Vein endothelial cell (primary cell): ENCODE results near the gene SPPL2A. TPM values are rescaled to one million over a fixed set of nuclear protein-coding genes. Genes with fewer than 3 reads are reported as not detected.

Experiments
- small RNA-seq: library from RNA; depleted of rRNA; stranded (forward); fragments of <200 nt; gene quantifications from one replicate; pipeline ENCODE3, GENCODE V24; 2012
- total RNA-seq: library from RNA; depleted of rRNA; stranded (reverse); fragments of >200 nt; gene quantifications from 2 replicates; pipeline ENCODE4 v1.2.3, GENCODE V29; 2012

Gene SPPL2A, protein sequence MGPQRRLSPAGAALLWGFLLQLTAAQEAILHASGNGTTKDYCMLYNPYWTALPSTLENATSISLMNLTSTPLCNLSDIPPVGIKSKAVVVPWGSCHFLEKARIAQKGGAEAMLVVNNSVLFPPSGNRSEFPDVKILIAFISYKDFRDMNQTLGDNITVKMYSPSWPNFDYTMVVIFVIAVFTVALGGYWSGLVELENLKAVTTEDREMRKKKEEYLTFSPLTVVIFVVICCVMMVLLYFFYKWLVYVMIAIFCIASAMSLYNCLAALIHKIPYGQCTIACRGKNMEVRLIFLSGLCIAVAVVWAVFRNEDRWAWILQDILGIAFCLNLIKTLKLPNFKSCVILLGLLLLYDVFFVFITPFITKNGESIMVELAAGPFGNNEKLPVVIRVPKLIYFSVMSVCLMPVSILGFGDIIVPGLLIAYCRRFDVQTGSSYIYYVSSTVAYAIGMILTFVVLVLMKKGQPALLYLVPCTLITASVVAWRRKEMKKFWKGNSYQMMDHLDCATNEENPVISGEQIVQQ
- 47.4 and 84.5 TPM in 2 replicates for total RNA-seq

DNA sequence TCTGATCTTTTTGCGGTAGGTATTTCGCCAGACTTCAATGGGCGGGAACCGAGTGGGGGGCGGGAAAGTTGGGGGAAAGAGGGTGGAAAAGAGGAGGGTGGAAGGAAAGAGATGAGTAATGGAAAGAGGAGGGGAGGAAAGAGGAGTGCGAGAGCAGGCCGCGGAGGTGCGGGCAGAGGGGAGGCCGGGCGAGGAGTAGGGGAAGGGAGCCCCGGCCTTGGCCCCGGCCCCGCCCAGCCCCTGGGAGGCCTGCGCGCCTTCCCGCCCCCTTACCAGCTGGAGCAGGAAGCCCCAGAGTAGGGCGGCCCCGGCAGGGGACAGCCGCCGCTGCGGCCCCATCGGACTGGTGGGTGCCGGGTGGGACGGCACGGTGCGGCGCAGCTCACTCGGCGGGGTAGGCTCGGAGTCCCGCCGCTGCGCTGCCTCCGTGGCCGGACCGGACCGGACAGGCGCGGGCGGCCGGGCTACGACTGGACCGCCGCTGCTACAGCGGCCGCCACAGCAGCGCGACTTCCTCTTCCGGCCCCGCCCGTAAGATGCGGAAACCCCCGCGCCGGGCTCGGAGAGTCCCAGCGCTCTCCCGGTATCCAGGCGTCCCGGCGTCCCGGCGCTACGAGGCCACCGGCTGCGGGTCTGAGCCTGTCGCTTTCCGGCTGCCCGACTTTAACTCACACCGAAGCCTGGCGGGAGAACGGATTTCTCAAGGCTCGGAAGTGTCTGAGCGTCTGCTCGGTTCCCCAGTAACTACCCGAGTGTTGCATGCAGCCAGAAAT lies at the start of gene SPPL2A:
TSS of gene SPPL2A (minus strand) at position 512 of the 773 bp plus-strand sequence. CDS start at position 339, 173 bp downstream.

DNA sequence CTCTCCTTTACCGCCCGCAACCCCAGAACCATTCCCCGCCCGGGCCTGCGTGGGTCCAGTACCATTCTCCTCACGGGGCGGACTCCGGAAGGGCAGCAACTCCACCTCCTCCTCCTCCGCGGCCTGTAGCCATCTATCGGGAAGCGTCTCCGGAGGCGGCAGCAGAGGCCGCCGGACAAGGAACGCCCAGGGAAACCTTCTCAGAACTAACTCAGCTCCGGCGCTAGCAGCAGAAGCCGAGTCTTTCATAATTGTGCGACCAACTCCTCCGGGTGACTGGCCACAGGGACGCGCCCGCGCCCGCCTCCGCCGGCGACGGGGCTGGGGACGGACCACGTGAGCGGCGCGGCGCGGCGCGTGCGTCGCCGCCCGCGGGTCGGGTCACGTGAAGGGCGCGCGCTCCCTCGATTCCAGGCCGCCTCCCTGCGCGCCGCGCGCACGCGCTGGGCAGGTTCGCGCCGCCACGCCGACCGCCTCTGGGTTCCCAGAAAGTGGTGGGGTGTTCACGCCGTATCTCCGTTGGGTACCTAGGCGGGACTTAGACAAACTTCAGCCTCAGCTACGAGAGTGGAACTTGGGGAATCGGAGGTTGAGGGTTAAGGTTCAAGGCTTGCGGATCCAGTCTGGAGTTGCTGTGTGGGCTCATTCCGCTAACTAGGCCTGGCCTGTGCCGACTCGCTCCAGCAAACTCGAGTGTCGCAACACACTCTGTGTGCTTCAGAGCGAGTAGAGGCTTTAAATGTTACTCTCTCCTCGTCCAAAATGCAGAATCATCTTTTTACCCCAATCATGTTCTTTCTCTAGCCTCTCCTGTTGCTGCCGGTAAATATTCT lies 78.8 kb downstream of the SPPL2A start, which contains the start of gene TRPM7:
TSS of gene TRPM7 (minus strand) at position 329 of the 833 bp plus-strand sequence. CDS start at position 65, 264 bp downstream.

Small RNA genes lying within 50 kb of the gene (small RNA-seq; reads per million reads assigned to genes)
- not detected for gene AC012100.1
- gene RN7SL354P: not detected

Other genes with a start within 250 kb of the SPPL2A start
- gene USP50, start 219.0 kb downstream of the SPPL2A start, total RNA-seq: not detected in 2 replicates
- gene TRPM7, start 78.9 kb downstream of the SPPL2A start, total RNA-seq: 33.3 and 40.1 TPM in 2 replicates
- gene AP4E1, start 143.0 kb upstream of the SPPL2A start, total RNA-seq: 10.1 and 11.0 TPM in 2 replicates